H1 (cell line): ENCODE measurements around the gene UBTD2. TPM values are rescaled to one million over a fixed set of nuclear protein-coding genes. Genes with fewer than 3 reads are reported as not detected.

Experiments used
- CTCF ChIA-PET: fragments of 300-600 bp; sonication (Branson Sonifier 250); formaldehyde crosslinking; loops from one replicate; lab custom pipeline; 2021; ENCODE audit not compliant: partially characterized antibody; lab: Charles Lee
- POLR2A ChIA-PET: fragments of 300-600 bp; sonication (Branson Sonifier 250); formaldehyde crosslinking; loops from one replicate; lab custom pipeline; 2021; ENCODE audit warnings: inconsistent platforms; ENCODE audit not compliant: partially characterized antibody; lab: Charles Lee
- DNase-seq, 2 experiments: peaks; one replicate each; pipeline versions ENCODE4 v3.0.0 to v3.0.0-alpha.2; 2010 to 2022; ENCODE audit warnings: low spot score in 2 of 2, low read depth in 1 of 2, mixed read lengths in 1 of 2
- FAIRE-seq: peaks from 2 replicates; lab custom pipeline; 2011; peaks lifted over from hg19 to GRCh38; lab: Jason Lieb, UNC
- H2AFZ ChIP-seq: 2 replicates; pipeline ENCODE4 v1.8.1; 2012; ENCODE audit warnings: low read length, inconsistent platforms
- H2AK5ac ChIP-seq: 2 replicates; pipeline ENCODE4 v1.6.1; 2013; ENCODE audit warnings: low read depth, low read length
- H2BK120ac ChIP-seq: replicated peaks from 2 replicates; pipeline ENCODE3; 2013; ENCODE audit warnings: low read depth, low read length, inconsistent platforms
- H2BK12ac ChIP-seq: 2 replicates; pipeline ENCODE4 v1.6.1; 2013; ENCODE audit warnings: low read depth, low read length
- H2BK15ac ChIP-seq: 2 replicates; pipeline ENCODE4 v1.6.1; 2013; ENCODE audit warnings: low read length
- H2BK20ac ChIP-seq: 2 replicates; pipeline ENCODE4 v1.6.1; 2013; ENCODE audit warnings: low read length
- H2BK5ac ChIP-seq: 2 replicates; pipeline ENCODE4 v1.6.1; 2013; ENCODE audit warnings: low read depth, low read length
- H3K14ac ChIP-seq: 2 replicates; pipeline ENCODE4 v1.6.1; 2013; ENCODE audit warnings: inconsistent platforms; ENCODE audit not compliant: insufficient read length
- H3K18ac ChIP-seq: 2 replicates; pipeline ENCODE4 v1.6.1; 2013; ENCODE audit warnings: low read length; ENCODE audit errors: extremely low read depth
- H3K23ac ChIP-seq: 2 replicates; pipeline ENCODE4 v1.6.1; 2013; ENCODE audit warnings: inconsistent platforms; ENCODE audit not compliant: insufficient read length
- H3K23me2 ChIP-seq: 2 replicates; pipeline ENCODE4 v1.6.1; 2013; ENCODE audit warnings: low read depth, low read length
- H3K27ac ChIP-seq: 2 replicates; pipeline ENCODE4 v1.6.1; 2011; ENCODE audit warnings: low read depth, low read length, inconsistent platforms
- H3K27me3 ChIP-seq, 4 experiments: replicated peaks in 1 of 4; 1 replicate in 1 of 4; 2 replicates in 3 of 4; pipeline versions ENCODE4 v1.6.1 to v1.8.1; 2011 to 2013; ENCODE audit warnings: low read length in 3 of 4, mild to moderate bottlenecking in 3 of 4, inconsistent platforms in 2 of 4, mixed read lengths in 2 of 4, moderate library complexity in 1 of 4; ENCODE audit not compliant: control insufficient read depth in 3 of 4, insufficient read depth in 3 of 4; ENCODE audit errors: extremely low read depth in 1 of 4
- H3K36me3 ChIP-seq, 4 experiments: 2 replicates each; pipeline versions ENCODE4 v1.6.1 to v1.8.1; 2011 to 2013; ENCODE audit warnings: mild to moderate bottlenecking in 4 of 4, low read length in 3 of 4, moderate library complexity in 2 of 4, control low read depth in 1 of 4, inconsistent platforms in 1 of 4; ENCODE audit not compliant: insufficient read depth in 4 of 4, control insufficient read depth in 2 of 4
- H3K4ac ChIP-seq: replicated peaks from 2 replicates; pipeline ENCODE3; 2013; ENCODE audit warnings: low read length, low read depth, mixed read lengths, inconsistent platforms; ENCODE audit not compliant: insufficient read length
- H3K4me1 ChIP-seq, 4 experiments: replicated peaks in 1 of 4; 1 replicate in 1 of 4; 2 replicates in 3 of 4; pipeline versions ENCODE4 v1.6.1 to v1.8.1; 2011 to 2013; ENCODE audit warnings: low read length in 3 of 4, inconsistent platforms in 2 of 4, mixed read lengths in 1 of 4; ENCODE audit not compliant: insufficient read depth in 4 of 4, control insufficient read depth in 3 of 4
- H3K4me2 ChIP-seq, 2 experiments: 2 replicates each; pipeline versions ENCODE4 v1.6.1 to v1.8.1; 2011 to 2013; ENCODE audit warnings: low read depth in 2 of 2, low read length in 2 of 2, control low read depth in 1 of 2, inconsistent platforms in 1 of 2, mild to moderate bottlenecking in 1 of 2; ENCODE audit not compliant: insufficient read depth in 1 of 2
- H3K4me3 ChIP-seq, 4 experiments: fragments of 200-600, 300-600 bp in 1 of 4; sonication (generic), shearing (Covaris generic), sonication (Bioruptor Twin) in 1 of 4; 2 replicates each; pipeline versions ENCODE4 v1.5.1 to v1.8.1; 2011 to 2016; ENCODE audit warnings: low read length in 4 of 4, low read depth in 3 of 4, control low read depth in 2 of 4, inconsistent platforms in 2 of 4, mild to moderate bottlenecking in 2 of 4, mixed read lengths in 1 of 4, moderate library complexity in 1 of 4; ENCODE audit not compliant: insufficient read depth in 2 of 4; ENCODE audit errors: extremely low read depth in 1 of 4
- H3K56ac ChIP-seq: replicated peaks from 2 replicates; pipeline ENCODE3; 2013; ENCODE audit warnings: low read depth, mild to moderate bottlenecking, mixed read lengths, low read length, inconsistent platforms; ENCODE audit not compliant: insufficient read length
- H3K79me1 ChIP-seq: 2 replicates; pipeline ENCODE4 v1.6.1; 2013; ENCODE audit warnings: low read depth, low read length, control low read depth
- H3K79me2 ChIP-seq, 2 experiments: 2 replicates each; pipeline versions ENCODE4 v1.6.1 to v1.8.1; 2012 to 2013; ENCODE audit warnings: low read length in 2 of 2, mild to moderate bottlenecking in 2 of 2, inconsistent platforms in 1 of 2; ENCODE audit not compliant: insufficient read depth in 2 of 2, control insufficient read depth in 1 of 2
- H3K9ac ChIP-seq, 4 experiments: replicated peaks in 1 of 4; 1 replicate in 1 of 4; 2 replicates in 3 of 4; pipeline versions ENCODE4 v1.6.1 to v1.8.1; 2011 to 2013; ENCODE audit warnings: low read depth in 3 of 4, low read length in 3 of 4, control low read depth in 2 of 4, mild to moderate bottlenecking in 2 of 4, moderate library complexity in 2 of 4, inconsistent platforms in 1 of 4; ENCODE audit errors: extremely low read depth in 1 of 4
- H3K9me3 ChIP-seq, 2 experiments: 2 replicates each; pipeline versions ENCODE4 v1.6.1 to v1.8.1; 2012 to 2013; ENCODE audit warnings: mild to moderate bottlenecking in 2 of 2, moderate library complexity in 2 of 2, control low read depth in 1 of 2, inconsistent platforms in 1 of 2, low read depth in 1 of 2, low read length in 1 of 2, mixed read lengths in 1 of 2; ENCODE audit not compliant: insufficient read depth in 2 of 2
- H4K20me1 ChIP-seq, 2 experiments: replicated peaks in 1 of 2; 2 replicates each; pipeline versions ENCODE3 to v1.8.1; 2011 to 2013; ENCODE audit warnings: inconsistent platforms in 2 of 2, low read length in 2 of 2, mild to moderate bottlenecking in 1 of 2; ENCODE audit not compliant: insufficient read depth in 2 of 2, control insufficient read depth in 1 of 2
- H4K5ac ChIP-seq: 2 replicates; pipeline ENCODE4 v1.6.1; 2013; ENCODE audit warnings: low read length, low read depth, mixed read lengths, inconsistent platforms; ENCODE audit not compliant: insufficient read length
- H4K8ac ChIP-seq: 2 replicates; pipeline ENCODE4 v1.8.0; 2013; ENCODE audit warnings: mild to moderate bottlenecking, moderate library complexity, low read length, inconsistent platforms; ENCODE audit not compliant: insufficient read depth; ENCODE audit errors: extremely low read depth
- H4K91ac ChIP-seq: replicated peaks from 2 replicates; pipeline ENCODE3; 2013; ENCODE audit warnings: low read length, mixed read lengths, inconsistent platforms; ENCODE audit not compliant: insufficient read length
- BRCA1 ChIP-seq: IDR thresholded peaks from 2 replicates; pipeline ENCODE4 v1.6.1; 2012; ENCODE audit warnings: low read depth, low read length, improper control_type of control experiment
- WGBS, 2 experiments: shearing (Covaris generic) in 1 of 2; methylation state at CpG; one replicate each; pipeline versions ENCODE4 v1.1.6 to v1.1.7; 2013 to 2015; ENCODE audit warnings: low lambda C conversion rate in 2 of 2, mixed read lengths in 2 of 2, inconsistent platforms in 1 of 2, low coverage in 1 of 2, missing lambda C conversion rate in 1 of 2; ENCODE audit not compliant: insufficient replicate concordance in 2 of 2, insufficient coverage in 1 of 2, insufficient read length in 1 of 2; ENCODE audit errors: extremely low coverage in 1 of 2, missing lambda C conversion rate in 1 of 2; 5-methylcytosine and 5-hydroxymethylcytosine counted together
- polyA plus RNA-seq, 7 experiments: library from polyadenylated mRNA; depleted of rRNA in 3 of 7; stranded (reverse) in 5 of 7; unstranded in 2 of 7; fragments of >200 nt in 5 of 7; fragments of 200-250 nt in 2 of 7; gene quantifications; 1 replicate in 5 of 7; 2 replicates in 1 of 7; 4 replicates in 1 of 7; pipeline versions ENCODE4 v1.2.1 to v1.2.3, GENCODE V29; 2011 to 2013; ENCODE audit warnings: missing spikeins in 2 of 7, mixed read lengths in 2 of 7
- total RNA-seq: library from RNA; stranded (reverse); fragmentation: NEBNext Ultra II Directional; extraction: Animal tissue kit (Norgen Biotek cat#: 25700); gene quantifications from 2 replicates; pipeline ENCODE4 v1.2.1, GENCODE V29; 2021
- TF ChIP-seq, protein P1 (sequence below): IDR thresholded peaks from 2 replicates; pipeline ENCODE4 v1.6.1; 2012; ENCODE audit warnings: low read length, inconsistent platforms

Gene UBTD2
- total and polyA plus RNA-seq, 2 of the 8 experiments (the other 6 are each of a cell fraction or from before 2014, with no cell fraction given): 14.5 to 39.2 TPM

DNA sequence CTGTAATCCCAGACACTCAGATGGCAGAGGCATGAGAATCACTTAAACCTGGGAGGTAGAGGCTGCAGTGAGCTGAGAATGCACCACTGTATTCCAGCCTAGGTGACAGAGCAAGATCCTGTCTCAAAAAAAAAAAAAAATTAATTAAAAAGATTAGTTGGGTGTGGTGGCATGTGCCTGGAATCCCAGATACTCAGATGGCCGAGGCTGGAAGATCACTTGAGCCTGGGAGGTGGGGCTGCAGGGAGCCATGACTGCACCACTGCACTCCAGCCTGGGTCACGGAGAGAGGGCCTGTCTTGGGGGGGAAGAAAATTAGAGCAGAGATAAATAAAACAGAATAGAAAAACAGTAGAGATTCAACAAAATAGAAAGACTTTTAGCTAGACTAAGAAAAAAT, 34.9 kb downstream of the UBTD2 start:
- Histone ChIP-seq H3K79me1 (peaks cover 2% of the 10 kb centered on the region), H2BK120ac (no peak overlapping the region), H3K23me2 (no peaks in the 10 kb centered on the region), H4K91ac (no peak overlapping the region), H3K79me2 (peaks cover 3 to 83% of the 10 kb centered on the region in 2 experiments), H4K20me1 (peaks cover 3 to 6% of the 10 kb centered on the region in 2 experiments), H3K18ac (no peak overlapping the region), H3K27ac (no peak overlapping the region), H4K8ac (no peak overlapping the region), H2AK5ac (no peak overlapping the region), H3K23ac (no peak overlapping the region), H2BK5ac (no peak overlapping the region), H3K27me3 (no peaks in the 10 kb centered on the region), H2BK20ac (no peak overlapping the region), H2AFZ (no peak overlapping the region), H3K56ac (no peak overlapping the region), H3K14ac (no peak overlapping the region), H3K36me3 (peaks cover 0 to 6% (median 1%) of the 10 kb centered on the region in 4 experiments; a peak in 2 of 8 replicates), H4K5ac (no peak overlapping the region), H3K9me3 (no peaks in the 10 kb centered on the region), H3K4me2 (no peak overlapping the region), H3K9ac (no peak overlapping the region), H3K4me1 (no peaks in the 10 kb centered on the region), H3K4ac (no peak overlapping the region), H3K4me3 (no peak overlapping the region), H2BK15ac (no peak overlapping the region), H2BK12ac (no peak overlapping the region)
- CTCF ChIA-PET: no interaction called here
- POLR2A ChIA-PET: interaction anchor here (0.6 to 0.9 kb wide), 2 partner anchors 20 to 206 kb away, joined by 3 read pairs; partner anchors contain the start of gene SH3PXD2B
- WGBS, 2 experiments: 86% methylated on average over 2 of the region's 2 CpGs; no CpG with 5 or more reads in 1 of the 2 experiments
- DNase-seq: no peak
- FAIRE-seq: no peak
- TF ChIP-seq, protein P1, sequence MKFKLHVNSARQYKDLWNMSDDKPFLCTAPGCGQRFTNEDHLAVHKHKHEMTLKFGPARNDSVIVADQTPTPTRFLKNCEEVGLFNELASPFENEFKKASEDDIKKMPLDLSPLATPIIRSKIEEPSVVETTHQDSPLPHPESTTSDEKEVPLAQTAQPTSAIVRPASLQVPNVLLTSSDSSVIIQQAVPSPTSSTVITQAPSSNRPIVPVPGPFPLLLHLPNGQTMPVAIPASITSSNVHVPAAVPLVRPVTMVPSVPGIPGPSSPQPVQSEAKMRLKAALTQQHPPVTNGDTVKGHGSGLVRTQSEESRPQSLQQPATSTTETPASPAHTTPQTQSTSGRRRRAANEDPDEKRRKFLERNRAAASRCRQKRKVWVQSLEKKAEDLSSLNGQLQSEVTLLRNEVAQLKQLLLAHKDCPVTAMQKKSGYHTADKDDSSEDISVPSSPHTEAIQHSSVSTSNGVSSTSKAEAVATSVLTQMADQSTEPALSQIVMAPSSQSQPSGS: no peak
- TF ChIP-seq BRCA1: no peak
